ENCODE results near the gene NETO2. TPM values are rescaled to one million over a fixed set of nuclear protein-coding genes. Genes with fewer than 3 reads are reported as not detected.
A peak's percentile ranks its signal among the peaks of the same experiment; 100 is the strongest.
"Not testable (repeated sequence)": the region's sequence is repeated elsewhere in the genome, so short reads cannot be mapped to it uniquely, and the experiment has no call there.

The NETO2 gene
- total RNA-seq (10 to 100 TPM in 1 of 2 donors, 1 to 10 TPM in 1; 9.7 to 12.1 TPM), polyA plus RNA-seq (ENCODE audit: insufficient read length in 6 of 6) (10 to 100 TPM; 41.6 to 49.9 (median 45.1) TPM)
- long read RNA-seq, donor 1, full-length matches to known transcripts, result 3 of 3 reads
- long read RNA-seq, donor 1, partial matches to known transcripts, result 0 of 3 reads
- long read RNA-seq, donor 1, other reads (novel, unspliced or antisense), result 0 of 3 reads
- long read RNA-seq, donor 2, full-length matches to known transcripts, result 10 of 17 reads
- long read RNA-seq, donor 2, partial matches to known transcripts, result 7 of 17 reads
- long read RNA-seq, donor 2, other reads (novel, unspliced or antisense), result 0 of 17 reads
- long read RNA-seq, donor 3, full-length matches to known transcripts, result 9 of 9 reads
- long read RNA-seq, donor 3, partial matches to known transcripts, result 0 of 9 reads
- long read RNA-seq, donor 3, other reads (novel, unspliced or antisense), result 0 of 9 reads
- long read RNA-seq, donor 4, result 0 reads
- long read RNA-seq, donor 5, full-length matches to known transcripts, result 5 of 5 reads
- long read RNA-seq, donor 5, partial matches to known transcripts, result 0 of 5 reads
- long read RNA-seq, donor 5, other reads (novel, unspliced or antisense), result 0 of 5 reads
- long read RNA-seq, donor 6, full-length matches to known transcripts, result 9 of 9 reads
- long read RNA-seq, donor 6, partial matches to known transcripts, result 0 of 9 reads
- long read RNA-seq, donor 6, other reads (novel, unspliced or antisense), result 0 of 9 reads
- long read RNA-seq, donor 7, full-length matches to known transcripts, result 2 of 2 reads
- long read RNA-seq, donor 7, partial matches to known transcripts, result 0 of 2 reads
- long read RNA-seq, donor 7, other reads (novel, unspliced or antisense), result 0 of 2 reads
- long read RNA-seq, donor 8, full-length matches to known transcripts, result 5 of 5 reads
- long read RNA-seq, donor 8, partial matches to known transcripts, result 0 of 5 reads
- long read RNA-seq, donor 8, other reads (novel, unspliced or antisense), result 0 of 5 reads
- long read RNA-seq, donor 9, result 0 reads
- long read RNA-seq, donor 10, partial matches to known transcripts, result 2 of 3 reads
- long read RNA-seq, donor 10, other reads (novel, unspliced or antisense), result 1 of 3 reads
- long read RNA-seq, donor 11, result 0 reads
- long read RNA-seq, donor 12, full-length matches to known transcripts, result 6 of 6 reads
- long read RNA-seq, donor 12, partial matches to known transcripts, result 0 of 6 reads
- long read RNA-seq, donor 12, other reads (novel, unspliced or antisense), result 0 of 6 reads

GRCh38 chr16:47143677-47144558 is at the start of gene NETO2:
Gene NETO2 (minus strand): TSS chr16:47143945. CDS start chr16:47143612, 333 bp downstream.
- Histone ChIP-seq H3K27ac (peak within 1 kb of the TSS; percentile 40 to 66), H3K4me1 (peaks cover 0 to 30% of the 10 kb centered on the region in 2 donors), H3K36me3 (no peaks in the 10 kb centered on the region), H3K27me3 (peaks cover 0 to 37% of the 10 kb centered on the region in 2 donors), H3K4me3 (peak within 1 kb of the TSS; percentile 48 to 61), H3K9me3 (no peaks in the 10 kb centered on the region)
- intact Hi-C loops (cut with DNase I), result loop anchor here in 1 of 2 donors (5.0 kb wide), 2 partner anchors 908 to 1013 kb away; partner anchors contain the start of gene ABCC12
- TF ChIP-seq CTCF (IDR thresholded peaks at IDR 0.05), result peak; percentile 15 to 38
- peak; percentile 66 for ATAC-seq
- DNase-seq, result peak; percentile 44 to 92 (median 62)

GRCh38 chr16:47182318-47182717 is 38.6 kb upstream of the NETO2 start:
- DNase-seq (no peak), ATAC-seq (no peak)
- H3K27me3 ChIP-seq, result no peaks in the 10 kb centered on the region
- no peak overlapping the region for H3K27ac ChIP-seq
- no peak for TF ChIP-seq CTCF (IDR thresholded peaks at IDR 0.05)
- peaks cover 0 to 4% of the 10 kb centered on the region in 2 donors for H3K9me3 ChIP-seq
- H3K4me1 ChIP-seq, result no peaks in the 10 kb centered on the region
- intact Hi-C loops (cut with DNase I), result no loop called here
- H3K36me3 ChIP-seq, result no peaks in the 10 kb centered on the region
- H3K4me3 ChIP-seq, result no peak overlapping the region

GRCh38 chr16:47181066-47181465 is 37.3 kb upstream of the NETO2 start:
- H3K36me3 ChIP-seq; intact Hi-C loops (cut with DNase I); ATAC-seq; H3K4me1 ChIP-seq; H3K4me3 ChIP-seq; H3K27me3 ChIP-seq; H3K9me3 ChIP-seq; H3K27ac ChIP-seq: not testable (repeated sequence)
- DNase-seq, result peak in 1 of 4 donors; percentile 61

- Histone ChIP-seq H3K4me3 (no peak overlapping the region), H3K27me3 (no peaks in the 10 kb centered on the region), H3K36me3 (no peaks in the 10 kb centered on the region), H3K27ac (no peak overlapping the region), H3K9me3 (peaks cover 0 to 4% of the 10 kb centered on the region in 2 donors), H3K4me1 (no peaks in the 10 kb centered on the region)
- intact Hi-C loops (cut with DNase I), result no loop called here
- TF ChIP-seq CTCF (IDR thresholded peaks at IDR 0.05), result no peak
- ATAC-seq, result no peak
- no peak for DNase-seq
Observed at GRCh38 chr16:47180073-47180472, 36.3 kb upstream of the NETO2 start.
